GM21360 (cell line): ENCODE results near the gene HCLS1.

ENCODE experiments used
- ATAC-seq: cut with Tn5 transposase; IDR thresholded peaks from one replicate; pipeline ENCODE4 v1.9.1; 2021; ENCODE audit warnings: mild to moderate bottlenecking, moderate library complexity; ENCODE audit not compliant: unreplicated experiment

HCLS1 gene

GRCh38 chr3:121658716-121659435 is 1.8 kb downstream of the HCLS1 start:
- ATAC-seq, result no peak

GRCh38 chr3:121654493-121655385 is 6.0 kb downstream of the HCLS1 start:
- peak; percentile 79 for ATAC-seq

- ATAC-seq, result no peak
Measured at GRCh38 chr3:121651684-121652083, 9.0 kb downstream of the HCLS1 start.

- ATAC-seq, result no peak
Measured at GRCh38 chr3:121649645-121650044, 11.1 kb downstream of the HCLS1 start.

GRCh38 chr3:121648219-121648958 is 12.3 kb downstream of the HCLS1 start:
- ATAC-seq, result no peak

GRCh38 chr3:121645054-121645453 is 15.6 kb downstream of the HCLS1 start:
- ATAC-seq, result no peak

- no peak for ATAC-seq
Measured at GRCh38 chr3:121642601-121643314, 17.9 kb downstream of the HCLS1 start.

GRCh38 chr3:121641127-121641526 is 19.6 kb downstream of the HCLS1 start:
- no peak for ATAC-seq

- no peak for ATAC-seq
Measured at GRCh38 chr3:121637922-121638321, 22.8 kb downstream of the HCLS1 start.

GRCh38 chr3:121630355-121630754 is 30.3 kb downstream of the HCLS1 start:
- ATAC-seq, result no peak

GRCh38 chr3:121629601-121630000 is 31.1 kb downstream of the HCLS1 start:
- ATAC-seq, result no peak

- ATAC-seq, result no peak
Measured at GRCh38 chr3:121627622-121628021, 33.1 kb downstream of the HCLS1 start.

- no peak for ATAC-seq
Measured at GRCh38 chr3:121627211-121627610, 33.5 kb downstream of the HCLS1 start.

- ATAC-seq, result no peak
Measured at GRCh38 chr3:121626495-121626894, 34.2 kb downstream of the HCLS1 start.

GRCh38 chr3:121624147-121624899 is 36.4 kb downstream of the HCLS1 start:
- no peak for ATAC-seq

GRCh38 chr3:121621491-121621890 is 39.2 kb downstream of the HCLS1 start:
- ATAC-seq, result no peak

GRCh38 chr3:121619691-121620090 is 41.0 kb downstream of the HCLS1 start:
- no peak for ATAC-seq

- ATAC-seq, result no peak
Measured at GRCh38 chr3:121606106-121606505, 54.6 kb downstream of the HCLS1 start.

- no peak for ATAC-seq
Measured at GRCh38 chr3:121604759-121605158, 55.9 kb downstream of the HCLS1 start.

GRCh38 chr3:121601212-121601812 is 59.4 kb downstream of the HCLS1 start:
- ATAC-seq, result no peak
